ENCODE results near the gene SLC30A9. TPM values are rescaled to one million over a fixed set of nuclear protein-coding genes. Genes with fewer than 3 reads are reported as not detected.

SLC30A9 gene
- total RNA-seq, 1 experiment from 2014 or later: 43.4 TPM

GRCh38 chr4:42104521-42104920 lies 114.2 kb downstream of the SLC30A9 start:
- TF ChIP-seq, protein P1, sequence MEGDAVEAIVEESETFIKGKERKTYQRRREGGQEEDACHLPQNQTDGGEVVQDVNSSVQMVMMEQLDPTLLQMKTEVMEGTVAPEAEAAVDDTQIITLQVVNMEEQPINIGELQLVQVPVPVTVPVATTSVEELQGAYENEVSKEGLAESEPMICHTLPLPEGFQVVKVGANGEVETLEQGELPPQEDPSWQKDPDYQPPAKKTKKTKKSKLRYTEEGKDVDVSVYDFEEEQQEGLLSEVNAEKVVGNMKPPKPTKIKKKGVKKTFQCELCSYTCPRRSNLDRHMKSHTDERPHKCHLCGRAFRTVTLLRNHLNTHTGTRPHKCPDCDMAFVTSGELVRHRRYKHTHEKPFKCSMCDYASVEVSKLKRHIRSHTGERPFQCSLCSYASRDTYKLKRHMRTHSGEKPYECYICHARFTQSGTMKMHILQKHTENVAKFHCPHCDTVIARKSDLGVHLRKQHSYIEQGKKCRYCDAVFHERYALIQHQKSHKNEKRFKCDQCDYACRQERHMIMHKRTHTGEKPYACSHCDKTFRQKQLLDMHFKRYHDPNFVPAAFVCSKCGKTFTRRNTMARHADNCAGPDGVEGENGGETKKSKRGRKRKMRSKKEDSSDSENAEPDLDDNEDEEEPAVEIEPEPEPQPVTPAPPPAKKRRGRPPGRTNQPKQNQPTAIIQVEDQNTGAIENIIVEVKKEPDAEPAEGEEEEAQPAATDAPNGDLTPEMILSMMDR (IDR thresholded peaks at IDR 0.05; ENCODE audit: unreplicated experiment): no peak
- DNase-seq: no peak
- no peaks in the 10 kb centered on the region for H3K4me1 Mint-ChIP-seq (ENCODE audit: low read depth, unreplicated experiment)
- CTCF ChIA-PET: interaction anchor here (0.6 kb wide), 1 partner anchor 64 kb away, joined by 3 read pairs; no protein-coding TSS in a partner anchor
- H3K4me3 Mint-ChIP-seq (ENCODE audit: low read depth, unreplicated experiment): no peak overlapping the region
- H3K27me3 Mint-ChIP-seq (ENCODE audit: unreplicated experiment): no peaks in the 10 kb centered on the region
- intact Hi-C loops (cut with micrococcal nuclease; ENCODE audit: unreplicated experiment): no loop called here
- H3K36me3 Mint-ChIP-seq (ENCODE audit: insufficient read depth, unreplicated experiment): no peaks in the 10 kb centered on the region
- no peaks in the 10 kb centered on the region for H3K9me3 Mint-ChIP-seq (ENCODE audit: low read depth, unreplicated experiment)
- peak overlapping the region; percentile 53 for H3K27ac Mint-ChIP-seq (ENCODE audit: unreplicated experiment)
- BruUV-seq (replicated peaks): no TSS peak

DNA sequence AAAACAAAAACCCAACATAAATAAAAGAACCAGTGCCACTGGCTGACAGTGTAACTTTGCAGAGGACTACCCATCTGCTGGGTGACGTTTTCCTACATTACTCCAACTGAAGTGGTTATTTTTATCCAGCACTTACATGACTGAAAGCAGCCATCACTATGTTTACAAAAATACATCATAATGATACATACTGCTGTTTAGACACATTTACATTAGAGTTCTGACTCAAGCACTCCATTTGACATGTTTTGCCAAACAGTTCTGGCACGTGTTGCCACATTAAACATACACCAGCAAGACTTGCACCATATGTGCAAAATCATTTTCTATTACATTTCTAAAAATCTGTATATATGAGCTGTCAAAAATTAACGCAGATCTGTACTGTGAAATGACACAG lies 122.5 kb downstream of the SLC30A9 start:
- TF ChIP-seq, protein P1 (IDR thresholded peaks at IDR 0.05; ENCODE audit: unreplicated experiment): no peak
- BruUV-seq (replicated peaks): no TSS peak
- DNase-seq: no peak
- no peaks in the 10 kb centered on the region for H3K9me3 Mint-ChIP-seq (ENCODE audit: low read depth, unreplicated experiment)
- H3K36me3 Mint-ChIP-seq (ENCODE audit: insufficient read depth, unreplicated experiment): no peaks in the 10 kb centered on the region
- no peak overlapping the region for H3K27ac Mint-ChIP-seq (ENCODE audit: unreplicated experiment)
- intact Hi-C loops (cut with micrococcal nuclease; ENCODE audit: unreplicated experiment): no loop called here
- CTCF ChIA-PET: no interaction called here
- peaks cover 40% of the 10 kb centered on the region for H3K27me3 Mint-ChIP-seq (ENCODE audit: unreplicated experiment)
- H3K4me1 Mint-ChIP-seq (ENCODE audit: low read depth, unreplicated experiment): no peaks in the 10 kb centered on the region
- H3K4me3 Mint-ChIP-seq (ENCODE audit: low read depth, unreplicated experiment): no peak overlapping the region

DNA sequence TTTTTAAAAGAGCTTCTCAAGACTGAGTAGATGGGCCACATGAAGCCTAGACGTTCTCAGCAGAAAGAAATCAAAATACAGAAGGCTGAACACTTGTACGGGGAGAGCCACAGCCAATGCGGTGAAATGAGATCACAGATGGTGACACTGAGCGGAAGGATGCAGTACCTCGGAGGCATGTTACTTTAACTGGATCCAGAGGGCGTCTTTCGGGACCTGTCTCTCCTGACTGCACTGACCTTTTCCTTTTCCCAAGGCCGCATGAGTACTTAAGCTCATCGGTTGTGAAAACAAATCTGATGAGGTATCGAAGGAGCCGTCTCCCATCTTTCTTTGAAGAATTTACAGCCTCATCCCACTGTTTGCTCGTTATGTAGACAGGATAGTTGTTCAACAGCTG lies 129.6 kb downstream of the SLC30A9 start:
- DNase-seq: no peak
- no peaks in the 10 kb centered on the region for H3K9me3 Mint-ChIP-seq (ENCODE audit: low read depth, unreplicated experiment)
- no TSS peak for BruUV-seq (replicated peaks)
- CTCF ChIA-PET: no interaction called here
- intact Hi-C loops (cut with micrococcal nuclease; ENCODE audit: unreplicated experiment): no loop called here
- no peaks in the 10 kb centered on the region for H3K36me3 Mint-ChIP-seq (ENCODE audit: insufficient read depth, unreplicated experiment)
- peaks cover 30% of the 10 kb centered on the region for H3K27me3 Mint-ChIP-seq (ENCODE audit: unreplicated experiment)
- TF ChIP-seq, protein P1 (IDR thresholded peaks at IDR 0.05; ENCODE audit: unreplicated experiment): no peak
- no peak overlapping the region for H3K4me3 Mint-ChIP-seq (ENCODE audit: low read depth, unreplicated experiment)
- no peak overlapping the region for H3K27ac Mint-ChIP-seq (ENCODE audit: unreplicated experiment)
- peaks cover 9% of the 10 kb centered on the region for H3K4me1 Mint-ChIP-seq (ENCODE audit: low read depth, unreplicated experiment)

DNA sequence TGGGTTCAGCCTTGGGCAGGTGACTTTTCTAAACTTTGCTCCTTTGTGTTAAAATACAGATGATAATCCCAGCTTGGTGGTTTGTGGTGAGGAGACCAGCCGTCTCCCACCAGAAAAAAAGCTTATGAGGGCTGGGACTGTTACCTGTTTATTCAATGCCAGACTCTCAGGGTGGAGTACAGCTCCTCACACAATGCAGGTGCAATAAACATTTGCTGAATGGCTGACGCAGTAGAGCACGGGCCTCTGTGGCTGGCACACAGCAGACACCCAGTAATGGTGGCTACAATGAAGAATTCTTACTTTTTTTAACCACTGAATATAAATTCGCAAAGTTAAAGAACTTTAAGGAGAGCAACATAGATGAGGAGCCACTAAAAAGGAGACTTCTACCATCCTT lies 131.9 kb downstream of the SLC30A9 start:
- CTCF ChIA-PET: no interaction called here
- Mint-ChIP-seq H3K9me3 (ENCODE audit: low read depth, unreplicated experiment) (no peaks in the 10 kb centered on the region), H3K4me3 (ENCODE audit: low read depth, unreplicated experiment) (no peak overlapping the region), H3K27me3 (ENCODE audit: unreplicated experiment) (peaks cover 18% of the 10 kb centered on the region), H3K4me1 (ENCODE audit: low read depth, unreplicated experiment) (peaks cover 9% of the 10 kb centered on the region), H3K36me3 (ENCODE audit: insufficient read depth, unreplicated experiment) (no peaks in the 10 kb centered on the region), H3K27ac (ENCODE audit: unreplicated experiment) (no peak overlapping the region)
- no TSS peak for BruUV-seq (replicated peaks)
- intact Hi-C loops (cut with micrococcal nuclease; ENCODE audit: unreplicated experiment): no loop called here
- no peak for DNase-seq
- TF ChIP-seq, protein P1 (IDR thresholded peaks at IDR 0.05; ENCODE audit: unreplicated experiment): no peak
